ENCODE measurements around the gene TSPAN2. TPM values are rescaled to one million over a fixed set of nuclear protein-coding genes. Genes with fewer than 3 reads are reported as not detected.

Gene TSPAN2
- polyA plus RNA-seq, 12 donors, result 7.3 to 42.5 (median 18.8) TPM; not detected in 1

GRCh38 chr1:115116512-115116911, 27.2 kb upstream of the TSPAN2 start:
- no peak for DNase-seq

GRCh38 chr1:115115521-115116161, 26.3 kb upstream of the TSPAN2 start:
- DNase-seq, result no peak

GRCh38 chr1:115114308-115114707, 25.0 kb upstream of the TSPAN2 start:
- DNase-seq, result no peak

- no peak for DNase-seq
Measured at GRCh38 chr1:115113766-115114165, 24.5 kb upstream of the TSPAN2 start.

- DNase-seq, result peak; percentile 30
Measured at GRCh38 chr1:115112496-115113375, 23.4 kb upstream of the TSPAN2 start.

- DNase-seq, result no peak
Measured at GRCh38 chr1:115107516-115108260, 18.4 kb upstream of the TSPAN2 start.

- no peak for DNase-seq
Measured at GRCh38 chr1:115105831-115106230, 16.5 kb upstream of the TSPAN2 start.

GRCh38 chr1:115099693-115100050, 10.4 kb upstream of the TSPAN2 start:
- no peak for DNase-seq

- DNase-seq, result no peak
Measured at GRCh38 chr1:115098979-115099692, 9.8 kb upstream of the TSPAN2 start.

- no peak for DNase-seq
Measured at GRCh38 chr1:115092175-115092574, 2.9 kb upstream of the TSPAN2 start.

- no peak for DNase-seq
Measured at GRCh38 chr1:115091572-115091971, 2.3 kb upstream of the TSPAN2 start.

GRCh38 chr1:115090956-115091355, 1.7 kb upstream of the TSPAN2 start:
- no peak for DNase-seq

GRCh38 chr1:115090540-115090939, 1.2 kb upstream of the TSPAN2 start:
- DNase-seq, result no peak

GRCh38 chr1:115090186-115090490, 835 bp upstream of the TSPAN2 start:
- no peak for DNase-seq

- DNase-seq, result no peak
Measured at GRCh38 chr1:115088871-115089419, 358 bp downstream of the TSPAN2 start.

GRCh38 chr1:115088115-115088778, 1.1 kb downstream of the TSPAN2 start:
- DNase-seq, result no peak

- DNase-seq, result no peak
Measured at GRCh38 chr1:115086176-115086830, 3.0 kb downstream of the TSPAN2 start.

- DNase-seq, result peak; percentile 59
Measured at GRCh38 chr1:115084902-115085511, 4.3 kb downstream of the TSPAN2 start.

GRCh38 chr1:115082949-115083348, 6.4 kb downstream of the TSPAN2 start:
- DNase-seq, result peak; percentile 51

- no peak for DNase-seq
Measured at GRCh38 chr1:115078708-115079107, 10.6 kb downstream of the TSPAN2 start.

Measured in muscle of arm (tissue), 12 donors.